GM12865 (cell line): ENCODE results near the gene ARHGAP24.
A peak's percentile ranks its signal among the peaks of the same experiment; 100 is the strongest.

Experiments used
- DNase-seq: peaks from one replicate; pipeline ENCODE4 v3.0.0; 2010; ENCODE audit warnings: low read depth
- H3K4me3 ChIP-seq: 2 replicates; pipeline ENCODE4 v1.5.1; 2011; ENCODE audit warnings: mild to moderate bottlenecking, low read depth, low read length, control low read depth
- CTCF ChIP-seq: IDR thresholded peaks from 2 replicates; pipeline ENCODE4 v1.5.1; 2011; ENCODE audit warnings: low read length, control low read depth, low read depth, inconsistent platforms; ENCODE audit not compliant: insufficient read depth; ENCODE audit errors: missing control alignments

ARHGAP24 gene

GRCh38 chr4:85866508-85866907 lies 391.6 kb downstream of the ARHGAP24 start:
- no peak for TF ChIP-seq CTCF
- H3K4me3 ChIP-seq, result no peak overlapping the region
- DNase-seq, result peak; percentile 2

GRCh38 chr4:85867271-85867670 lies 392.3 kb downstream of the ARHGAP24 start:
- no peak for DNase-seq
- no peak overlapping the region for H3K4me3 ChIP-seq
- TF ChIP-seq CTCF, result no peak

- no peak for TF ChIP-seq CTCF
- H3K4me3 ChIP-seq, result no peak overlapping the region
- no peak for DNase-seq
These were observed 394.2 kb downstream of the ARHGAP24 start for GRCh38 chr4:85869181-85869580.

GRCh38 chr4:85870298-85871083 lies 395.5 kb downstream of the ARHGAP24 start:
- TF ChIP-seq CTCF, result no peak
- no peak for DNase-seq
- no peak overlapping the region for H3K4me3 ChIP-seq

GRCh38 chr4:85873566-85873965 lies 398.6 kb downstream of the ARHGAP24 start:
- DNase-seq, result no peak
- TF ChIP-seq CTCF, result no peak

GRCh38 chr4:85879518-85879917 lies 404.6 kb downstream of the ARHGAP24 start:
- no peak for TF ChIP-seq CTCF
- no peak overlapping the region for H3K4me3 ChIP-seq
- DNase-seq, result no peak

More at GRCh38 chr4:85873566-85873965, 398.6 kb downstream of the ARHGAP24 start:
- no peak overlapping the region for H3K4me3 ChIP-seq

GRCh38 chr4:85883180-85883579 lies 408.2 kb downstream of the ARHGAP24 start:
- TF ChIP-seq CTCF, result no peak
- no peak overlapping the region for H3K4me3 ChIP-seq
- no peak for DNase-seq
